Parathyroid adenoma (tissue), 2 donors: ENCODE measurements around the gene CLASP1.

ENCODE experiments used
- H2AFZ ChIP-seq: fragments of 300-600 bp; sonication (generic); one replicate; pipeline ENCODE4 v1.7.0; 2017; ENCODE audit warnings: antibody characterized with exemption, mild to moderate bottlenecking
- H3K27ac ChIP-seq: fragments of 300-600 bp; sonication (generic); one replicate; pipeline ENCODE4 v1.7.0; 2017
- H3K27me3 ChIP-seq: fragments of 300-600 bp; sonication (generic); one replicate; pipeline ENCODE4 v1.7.0; 2017; ENCODE audit warnings: low read length; ENCODE audit not compliant: control insufficient read depth, insufficient read depth
- H3K36me3 ChIP-seq: fragments of 300-600 bp; sonication (generic); one replicate; pipeline ENCODE4 v1.7.0; 2017; ENCODE audit warnings: low read length; ENCODE audit not compliant: control insufficient read depth, insufficient read depth
- H3K4me1 ChIP-seq: fragments of 300-600 bp; sonication (generic); one replicate; pipeline ENCODE4 v1.7.0; 2017; ENCODE audit warnings: control low read depth
- H3K4me2 ChIP-seq: fragments of 300-600 bp; sonication (generic); one replicate; pipeline ENCODE4 v1.7.0; 2017; ENCODE audit warnings: low read length
- H3K4me3 ChIP-seq: fragments of 300-600 bp; sonication (generic); one replicate; pipeline ENCODE4 v1.7.0; 2017; ENCODE audit warnings: low read depth, low read length
- H3K79me2 ChIP-seq: fragments of 300-600 bp; sonication (generic); one replicate; pipeline ENCODE4 v1.7.0; 2017; ENCODE audit warnings: control low read depth
- H3K9ac ChIP-seq: fragments of 300-600 bp; sonication (generic); one replicate; pipeline ENCODE4 v1.7.0; 2017; ENCODE audit warnings: mild to moderate bottlenecking
- H3K9me3 ChIP-seq: fragments of 300-600 bp; sonication (generic); one replicate; pipeline ENCODE4 v1.7.0; 2017; ENCODE audit warnings: low read length; ENCODE audit not compliant: control insufficient read depth
- TF ChIP-seq, protein P1 (sequence below): fragments of 300-600 bp; sonication (generic); IDR thresholded peaks from one replicate; pipeline ENCODE4 v1.7.0; 2017; ENCODE audit warnings: antibody characterized with exemption, mild to moderate bottlenecking
- donor health status: primary hyperparathyroidism.

The CLASP1 gene

DNA sequence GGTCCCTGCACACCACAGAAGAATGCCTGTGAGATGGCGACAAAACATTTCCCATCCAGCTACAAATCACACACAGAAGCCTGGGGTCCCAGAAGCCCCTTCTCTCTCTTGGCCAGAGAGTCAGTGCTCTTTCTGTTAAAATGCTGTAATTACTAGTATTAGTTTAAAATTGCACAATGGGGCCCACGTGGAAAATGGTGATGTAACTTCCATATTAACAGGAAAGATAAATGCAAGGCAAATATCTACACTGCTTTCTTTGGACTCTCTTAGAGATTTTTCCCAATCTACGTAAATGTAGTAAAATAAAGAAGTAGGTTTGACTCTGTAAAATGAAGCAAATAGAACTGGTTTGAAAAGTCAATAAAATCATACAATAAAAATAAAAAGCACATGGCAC, 250.4 kb downstream of the CLASP1 start:
- Histone ChIP-seq H3K36me3 (no peaks in the 10 kb centered on the region), H3K79me2 (no peaks in the 10 kb centered on the region), H3K27me3 (no peaks in the 10 kb centered on the region), H2AFZ (no peak overlapping the region), H3K4me3 (no peak overlapping the region), H3K9ac (no peak overlapping the region), H3K4me1 (no peaks in the 10 kb centered on the region), H3K4me2 (no peak overlapping the region), H3K9me3 (no peaks in the 10 kb centered on the region), H3K27ac (no peak overlapping the region)
- TF ChIP-seq, protein P1, sequence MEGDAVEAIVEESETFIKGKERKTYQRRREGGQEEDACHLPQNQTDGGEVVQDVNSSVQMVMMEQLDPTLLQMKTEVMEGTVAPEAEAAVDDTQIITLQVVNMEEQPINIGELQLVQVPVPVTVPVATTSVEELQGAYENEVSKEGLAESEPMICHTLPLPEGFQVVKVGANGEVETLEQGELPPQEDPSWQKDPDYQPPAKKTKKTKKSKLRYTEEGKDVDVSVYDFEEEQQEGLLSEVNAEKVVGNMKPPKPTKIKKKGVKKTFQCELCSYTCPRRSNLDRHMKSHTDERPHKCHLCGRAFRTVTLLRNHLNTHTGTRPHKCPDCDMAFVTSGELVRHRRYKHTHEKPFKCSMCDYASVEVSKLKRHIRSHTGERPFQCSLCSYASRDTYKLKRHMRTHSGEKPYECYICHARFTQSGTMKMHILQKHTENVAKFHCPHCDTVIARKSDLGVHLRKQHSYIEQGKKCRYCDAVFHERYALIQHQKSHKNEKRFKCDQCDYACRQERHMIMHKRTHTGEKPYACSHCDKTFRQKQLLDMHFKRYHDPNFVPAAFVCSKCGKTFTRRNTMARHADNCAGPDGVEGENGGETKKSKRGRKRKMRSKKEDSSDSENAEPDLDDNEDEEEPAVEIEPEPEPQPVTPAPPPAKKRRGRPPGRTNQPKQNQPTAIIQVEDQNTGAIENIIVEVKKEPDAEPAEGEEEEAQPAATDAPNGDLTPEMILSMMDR: no peak

DNA sequence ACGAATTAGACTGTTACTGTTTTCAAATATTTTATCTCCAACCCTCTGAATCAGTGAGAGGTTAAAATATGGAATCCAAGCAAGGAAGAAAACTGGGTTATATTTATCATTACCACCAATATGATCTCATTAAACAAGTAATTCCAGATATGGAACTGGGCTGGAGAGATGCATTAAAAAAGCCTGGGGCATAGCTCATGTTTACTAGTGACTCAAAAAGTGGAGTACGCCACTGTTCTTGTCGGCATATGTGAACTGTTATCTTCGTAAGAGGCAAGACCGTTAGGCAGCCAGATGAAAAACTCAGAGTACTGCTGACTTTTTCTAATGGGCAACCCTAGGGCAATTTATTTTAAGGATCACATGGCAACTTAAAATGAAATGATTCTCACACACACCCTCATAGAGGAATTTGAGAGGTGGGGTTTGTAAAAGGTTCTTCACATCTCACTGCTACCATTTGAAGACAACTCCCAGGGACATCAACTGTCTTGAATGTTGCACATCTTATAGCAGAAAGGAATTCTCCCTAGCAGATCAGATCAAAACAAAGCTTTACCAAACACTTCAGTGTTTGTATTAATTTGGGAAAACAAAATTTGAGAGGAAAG, 259.1 kb downstream of the CLASP1 start:
- no peak overlapping the region for H3K27ac ChIP-seq
- H3K36me3 ChIP-seq: no peaks in the 10 kb centered on the region
- H3K4me2 ChIP-seq: no peak overlapping the region
- H3K9ac ChIP-seq: no peak overlapping the region
- no peaks in the 10 kb centered on the region for H3K9me3 ChIP-seq
- H3K27me3 ChIP-seq: no peaks in the 10 kb centered on the region
- H2AFZ ChIP-seq: no peak overlapping the region
- no peaks in the 10 kb centered on the region for H3K79me2 ChIP-seq
- TF ChIP-seq, protein P1: no peak
- no peaks in the 10 kb centered on the region for H3K4me1 ChIP-seq
- H3K4me3 ChIP-seq: no peak overlapping the region

DNA sequence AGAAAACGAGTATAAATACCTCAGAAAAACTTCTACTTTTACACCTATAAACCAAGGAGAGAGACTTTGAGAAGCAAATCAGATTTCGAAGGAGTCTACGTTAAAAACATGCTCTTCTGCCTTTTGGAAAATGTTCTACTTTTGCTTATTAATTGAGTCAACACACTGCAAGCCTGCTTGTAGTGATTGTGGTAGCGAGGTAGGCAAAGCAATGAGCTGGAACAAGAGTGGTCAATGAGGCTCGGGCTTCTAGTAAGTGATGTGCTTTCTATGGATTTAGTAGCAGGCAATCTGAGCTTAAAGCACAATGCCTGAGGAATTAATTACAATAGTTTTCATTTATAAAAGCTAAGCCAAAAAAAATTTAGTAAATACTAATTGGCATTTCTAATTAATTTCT, 260.9 kb downstream of the CLASP1 start:
- Histone ChIP-seq H3K36me3 (no peaks in the 10 kb centered on the region), H3K27me3 (no peaks in the 10 kb centered on the region), H3K4me3 (no peak overlapping the region), H3K9ac (no peak overlapping the region), H2AFZ (no peak overlapping the region), H3K27ac (no peak overlapping the region), H3K4me2 (no peak overlapping the region), H3K9me3 (no peaks in the 10 kb centered on the region), H3K79me2 (no peaks in the 10 kb centered on the region), H3K4me1 (no peaks in the 10 kb centered on the region)
- TF ChIP-seq, protein P1: no peak

DNA sequence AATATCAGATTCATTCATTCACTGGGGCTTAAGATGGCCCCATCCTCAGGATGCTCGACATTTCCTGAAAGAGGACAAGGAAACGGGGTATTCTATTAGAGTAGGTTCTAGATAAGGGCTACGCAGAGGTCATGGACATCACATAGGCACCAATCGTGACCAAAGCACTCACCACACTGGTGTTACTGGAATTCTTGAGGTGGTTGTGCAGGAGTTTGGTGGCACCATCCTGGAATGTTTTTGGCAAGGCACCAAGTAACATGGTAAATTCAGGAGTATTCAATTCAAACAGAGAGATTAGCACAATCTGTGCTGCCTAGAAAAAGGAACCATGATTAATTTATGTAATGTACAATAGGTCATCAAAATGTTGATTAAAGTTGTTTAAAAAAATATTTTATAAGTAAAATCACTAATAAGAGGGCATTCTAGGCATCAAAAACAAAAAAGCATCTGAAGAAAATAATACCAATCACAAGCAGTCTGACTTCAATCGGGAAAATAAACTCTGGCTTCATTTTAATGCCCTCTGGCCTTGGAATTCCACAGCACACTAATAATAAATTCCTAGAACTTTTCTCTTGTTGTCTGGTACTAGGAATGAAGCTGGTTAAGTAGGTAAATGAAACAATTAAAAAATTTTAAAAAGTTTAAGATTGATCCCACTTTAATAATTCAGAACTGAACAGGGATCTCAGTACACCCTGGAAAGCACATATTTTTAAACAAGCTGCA, 261.5 kb downstream of the CLASP1 start:
- no peak overlapping the region for H3K9ac ChIP-seq
- TF ChIP-seq, protein P1: no peak
- H3K27ac ChIP-seq: no peak overlapping the region
- no peaks in the 10 kb centered on the region for H3K36me3 ChIP-seq
- no peaks in the 10 kb centered on the region for H3K27me3 ChIP-seq
- no peak overlapping the region for H3K4me2 ChIP-seq
- no peak overlapping the region for H3K4me3 ChIP-seq
- no peaks in the 10 kb centered on the region for H3K79me2 ChIP-seq
- H3K9me3 ChIP-seq: no peaks in the 10 kb centered on the region
- no peaks in the 10 kb centered on the region for H3K4me1 ChIP-seq
- no peak overlapping the region for H2AFZ ChIP-seq

DNA sequence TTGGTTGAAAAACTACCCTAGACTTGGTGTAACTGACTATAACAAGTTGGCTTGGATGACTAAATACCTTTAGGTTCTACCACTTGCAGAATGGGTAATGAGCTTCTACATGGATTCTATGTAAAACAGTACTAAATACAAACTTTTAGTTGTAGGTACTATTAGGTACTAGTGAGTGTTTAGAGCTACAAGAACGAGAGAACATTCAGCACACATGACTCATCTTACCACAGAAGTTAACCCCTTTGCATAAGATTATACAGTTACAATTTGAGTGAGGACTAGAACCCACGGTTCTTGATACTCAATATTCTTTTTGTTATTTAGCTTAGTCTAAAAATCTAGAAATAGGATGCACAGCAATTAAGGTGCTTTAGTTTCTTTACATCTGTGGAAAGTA, 262.6 kb downstream of the CLASP1 start:
- no peak overlapping the region for H2AFZ ChIP-seq
- no peak overlapping the region for H3K4me3 ChIP-seq
- H3K27me3 ChIP-seq: no peaks in the 10 kb centered on the region
- no peak overlapping the region for H3K9ac ChIP-seq
- TF ChIP-seq, protein P1: no peak
- H3K4me2 ChIP-seq: no peak overlapping the region
- no peak overlapping the region for H3K27ac ChIP-seq
- H3K4me1 ChIP-seq: no peaks in the 10 kb centered on the region
- no peaks in the 10 kb centered on the region for H3K79me2 ChIP-seq
- H3K36me3 ChIP-seq: no peaks in the 10 kb centered on the region
- H3K9me3 ChIP-seq: no peaks in the 10 kb centered on the region
